ENCODE measurements around the gene SYT17. TPM values are rescaled to one million over a fixed set of nuclear protein-coding genes. Genes with fewer than 3 reads are reported as not detected.

Gene SYT17
- total and polyA plus RNA-seq, 10 of the 15 experiments (the other 5 are each of a cell fraction or from before 2014, with no cell fraction given): 3.7 to 12.3 (median 5.0) TPM

- CTCF ChIA-PET: interaction anchor here (1.0 kb wide), 1 partner anchor 65 kb away, joined by 3 read pairs; no protein-coding TSS in a partner anchor
- ATAC-seq (no peak), FAIRE-seq (no peak), DNase-seq (ENCODE audit: low read depth, low spot score) (no peak)
- H3K9ac ChIP-seq (ENCODE audit: control insufficient read depth, insufficient read depth, low read length): no peak overlapping the region
- H3K9me3 ChIP-seq (replicated peaks; ENCODE audit: control insufficient read depth, insufficient read depth, low read length): peaks cover 3% of the 10 kb centered on the region; the same call in 2 of the 3 replicates
- H3K36me3 ChIP-seq (ENCODE audit: control insufficient read depth in 2 of 2, insufficient read depth in 2 of 2, low read length in 1 of 2): no peaks in the 10 kb centered on the region
- no peak overlapping the region for H3K27ac ChIP-seq (ENCODE audit: control insufficient read depth, insufficient read depth)
- WGBS (ENCODE audit: insufficient coverage, insufficient replicate concordance, low lambda C conversion rate, missing lambda C conversion rate): 0% methylated on average over 2 of the region's 2 CpGs
- no peak overlapping the region for H2AFZ ChIP-seq (ENCODE audit: control insufficient read depth, low read depth, low read length)
- no peaks in the 10 kb centered on the region for H3K27me3 ChIP-seq (replicated peaks in 1 of 2; ENCODE audit: control insufficient read depth in 2 of 2, insufficient read depth in 2 of 2, low read length in 1 of 2)
- H3K4me3 ChIP-seq: no peak overlapping the region
- no peaks in the 10 kb centered on the region for H3K79me2 ChIP-seq (ENCODE audit: control insufficient read depth, insufficient read depth, low read length)
- H3K4me1 ChIP-seq (ENCODE audit: control insufficient read depth, insufficient read depth, low read length): no peaks in the 10 kb centered on the region
- no peaks in the 10 kb centered on the region for H4K20me1 ChIP-seq (ENCODE audit: control insufficient read depth, insufficient read depth)
- POLR2A ChIA-PET: no interaction called here
- SMC1A ChIA-PET (ENCODE audit: uncharacterized antibody, unreplicated experiment): interaction anchor here (1.6 kb wide), 1 partner anchor 28 kb away, joined by 6 read pairs; no protein-coding TSS in a partner anchor
- H3K4me2 ChIP-seq (ENCODE audit: control insufficient read depth, insufficient read depth): no peak overlapping the region
- intact Hi-C loops (cut with micrococcal nuclease; ENCODE audit: unreplicated experiment) (no loop called here), in situ Hi-C loops (cut with MboI) (no loop called here)
- no peak for TF ChIP-seq SUZ12 (IDR thresholded peaks at IDR 0.05; ENCODE audit: unreplicated experiment)
- no peak for TF ChIP-seq USF2 (IDR thresholded peaks at IDR 0.05; ENCODE audit: borderline replicate concordance, low read depth, low read length)
- no peak for TF ChIP-seq KAT2A (conservative IDR thresholded peaks at IDR 0.05; ENCODE audit: control insufficient read depth, low read depth, low read length)
- no peak for TF ChIP-seq CREB1 (IDR thresholded peaks at IDR 0.05; ENCODE audit: low read depth)
- TF ChIP-seq STAT1 (conservative IDR thresholded peaks at IDR 0.05): no peak
- no peak for TF ChIP-seq GABPA (IDR thresholded peaks at IDR 0.05; ENCODE audit: low read depth)
- no peak for TF ChIP-seq ATF7 (IDR thresholded peaks at IDR 0.05; ENCODE audit: low read depth)
- no peak for TF ChIP-seq HCFC1 (IDR thresholded peaks at IDR 0.05; ENCODE audit: low read length)
- no peak for TF ChIP-seq NFYA (IDR thresholded peaks at IDR 0.05; ENCODE audit: borderline replicate concordance, low read depth, low read length)
- no peak for TF ChIP-seq RAD51 (IDR thresholded peaks at IDR 0.05)
- TF ChIP-seq RELB (IDR thresholded peaks at IDR 0.05; ENCODE audit: low read depth): no peak
- no peak for TF ChIP-seq ASH2L (IDR thresholded peaks at IDR 0.05; ENCODE audit: borderline replicate concordance, low read depth)
- no peak for TF ChIP-seq MAX (IDR thresholded peaks at IDR 0.05; ENCODE audit: low read depth, low read length)
- no peak for TF ChIP-seq ATF3 (IDR thresholded peaks at IDR 0.05; ENCODE audit: borderline replicate concordance, extremely low read depth, low read depth, low read length)
- TF ChIP-seq ZBTB4 (CRISPR knock-in tag; IDR thresholded peaks at IDR 0.05): no peak
- no peak for TF ChIP-seq BCL11A (IDR thresholded peaks at IDR 0.05; ENCODE audit: low read depth, low read length)
- no peak for TF ChIP-seq POLR2A (IDR thresholded peaks at IDR 0.05; ENCODE audit: low read depth, low read length)
- no peak for TF ChIP-seq BHLHE40 (IDR thresholded peaks at IDR 0.05; ENCODE audit: borderline replicate concordance in 1 of 2, low read depth in 2 of 2, low read length in 1 of 2)
- no peak for TF ChIP-seq RB1 (IDR thresholded peaks at IDR 0.05; ENCODE audit: borderline replicate concordance)
- no peak for TF ChIP-seq RAD21 (IDR thresholded peaks at IDR 0.05; ENCODE audit: insufficient read depth, low read depth, low read length)
- BruUV-seq (replicated peaks): no TSS peak
- RAD21 ChIA-PET (ENCODE audit: unreplicated experiment): no interaction called here
Measured at GRCh38 chr16:19151310-19151709, 16.7 kb upstream of the SYT17 start.

Measured in GM12878 (cell line).